A549 (cell line): ENCODE data around the gene POLE. TPM values are rescaled to one million over a fixed set of nuclear protein-coding genes. Genes with fewer than 3 reads are reported as not detected.

Experiments used
- ATAC-seq, 2 experiments: fragments of 200-7000 bp in 1 of 2; fragments of >200 bp in 1 of 2; cut with Nextera tagmentation in 1 of 2; cut with Tn5 transposase in 1 of 2; 3 replicates each; pipeline versions ENCODE4 v1.8.0 to v1.9.1; 2018 to 2020; ENCODE audit warnings: mild to moderate bottlenecking in 1 of 2, moderate library complexity in 1 of 2
- CTCF ChIA-PET: fragments of 300-600 bp; sonication (Branson Sonifier 250); formaldehyde crosslinking; extraction: SDS; loops from one replicate; lab custom pipeline; 2021; ENCODE audit warnings: antibody characterized with exemption, inconsistent platforms; lab: Yijun Ruan, JAX
- POLR2A ChIA-PET: fragments of 350-600 bp; formaldehyde crosslinking; extraction: SDS; loops from one replicate; lab custom pipeline; 2021; ENCODE audit warnings: antibody characterized with exemption, inconsistent platforms; lab: Yijun Ruan, JAX
- DNase-seq, 2 experiments: peaks; one replicate each; pipeline versions ENCODE4 v3.0.0 to v3.0.0-alpha.2; 2011 to 2016; ENCODE audit warnings: low read depth in 1 of 2, low spot score in 1 of 2
- FAIRE-seq: peaks from 2 replicates; lab custom pipeline; 2011; peaks lifted over from hg19 to GRCh38; lab: Jason Lieb, UNC
- H3K27ac ChIP-seq, 2 experiments: fragments of >200 bp; sonication (Bioruptor Twin); formaldehyde crosslinking; 3 replicates each; pipeline ENCODE4 v1.5.1; 2016 to 2017
- H3K4me1 ChIP-seq: fragments of >200 bp; sonication (Bioruptor Twin); formaldehyde crosslinking; 3 replicates; pipeline ENCODE4 v1.6.1; 2016
- H3K4me2 ChIP-seq: fragments of >200 bp; sonication (Bioruptor Twin); formaldehyde crosslinking; 3 replicates; pipeline ENCODE4 v1.6.1; 2016
- H3K4me3 ChIP-seq: fragments of >200 bp; sonication (Bioruptor Twin); formaldehyde crosslinking; 3 replicates; pipeline ENCODE4 v1.5.1; 2016
- H3K9me3 ChIP-seq: fragments of >200 bp; sonication (Bioruptor Twin); formaldehyde crosslinking; 3 replicates; pipeline ENCODE4 v1.6.1; 2016
- CBX2 ChIP-seq: fragments of 200-600 bp; sonication (generic); IDR thresholded peaks from 2 replicates; pipeline ENCODE4 v1.6.1; 2016; ENCODE audit warnings: low read depth, mild to moderate bottlenecking, borderline replicate concordance
- CHD4 ChIP-seq: fragments of 200-600 bp; sonication (generic); IDR thresholded peaks from 2 replicates; pipeline ENCODE4 v1.6.1; 2016; ENCODE audit warnings: antibody characterized with exemption, mild to moderate bottlenecking, borderline replicate concordance
- EP300 ChIP-seq, 2 experiments: fragments of >200 bp; sonication (Bioruptor Twin); formaldehyde crosslinking; IDR thresholded peaks; 2 replicates in 1 of 2; 3 replicates in 1 of 2; pipeline ENCODE4 v1.6.1; 2016 to 2017
- FOSB ChIP-seq: fragments of 250-450 bp; sonication (Bioruptor Pico); IDR thresholded peaks from 2 replicates; pipeline ENCODE4 v1.5.0; 2020; ENCODE audit warnings: mild to moderate bottlenecking, moderate library complexity
- HEYL ChIP-seq: fragments of 250-450 bp; sonication (Bioruptor Pico); IDR thresholded peaks from 2 replicates; pipeline ENCODE4 v1.8.0; 2021; ENCODE audit warnings: mild to moderate bottlenecking, moderate library complexity
- JUNB ChIP-seq: fragments of >200 bp; sonication (Bioruptor Twin); formaldehyde crosslinking; IDR thresholded peaks from 2 replicates; pipeline ENCODE4 v1.6.1; 2016
- KDM5A ChIP-seq: fragments of 200-600 bp; sonication (generic); IDR thresholded peaks from 2 replicates; pipeline ENCODE4 v1.6.1; 2016; ENCODE audit warnings: antibody characterized with exemption, mild to moderate bottlenecking
- NR3C1 ChIP-seq: fragments of >200 bp; sonication (Bioruptor Twin); formaldehyde crosslinking; IDR thresholded peaks from 3 replicates; pipeline ENCODE4 v1.6.1; 2017
- PHF8 ChIP-seq: fragments of 200-600 bp; sonication (generic); IDR thresholded peaks from 2 replicates; pipeline ENCODE4 v1.6.1; 2016; ENCODE audit warnings: low read depth, mild to moderate bottlenecking, antibody characterized with exemption, moderate library complexity, borderline replicate concordance
- RAD21 ChIP-seq, 2 experiments: fragments of >200 bp in 1 of 2; sonication (Bioruptor Twin) in 1 of 2; formaldehyde crosslinking in 1 of 2; IDR thresholded peaks in 1 of 2; conservative IDR thresholded peaks in 1 of 2; 2 replicates in 1 of 2; 3 replicates in 1 of 2; pipeline ENCODE4 v1.6.1; 2012 to 2018; ENCODE audit warnings: inconsistent platforms in 1 of 2
- RCOR1 ChIP-seq: fragments of 150-350 bp; IDR thresholded peaks from 2 replicates; pipeline ENCODE4 v1.6.1; 2014; ENCODE audit warnings: antibody characterized with exemption, low read length, low read depth
- SMC3 ChIP-seq: fragments of >200 bp; sonication (Bioruptor Twin); formaldehyde crosslinking; IDR thresholded peaks from 3 replicates; pipeline ENCODE4 v1.6.1; 2018; ENCODE audit warnings: inconsistent platforms
- TFCP2L1 ChIP-seq: fragments of 250-450 bp; sonication (Bioruptor Pico); IDR thresholded peaks from 2 replicates; pipeline ENCODE4 v1.5.0; 2021; ENCODE audit warnings: mild to moderate bottlenecking
- TP53 ChIP-seq: fragments of 250-450 bp; sonication (Bioruptor Pico); IDR thresholded peaks from 2 replicates; pipeline ENCODE4 v1.5.0; 2021; ENCODE audit warnings: mild to moderate bottlenecking, moderate library complexity
- WGBS: methylation state at CpG from one replicate; pipeline ENCODE4 v1.1.6; 2017; ENCODE audit errors: missing lambda C conversion rate; 5-methylcytosine and 5-hydroxymethylcytosine counted together
- polyA plus RNA-seq, 4 experiments: library from polyadenylated mRNA; depleted of rRNA in 3 of 4; stranded (reverse); fragments of >200 nt; fragmentation: RNase III in 1 of 4; extraction: RNeasy Plus Mini Kit Qiagen cat#74134 plus additional on column Dnase treatment in 1 of 4; gene quantifications; 2 replicates in 3 of 4; 3 replicates in 1 of 4; pipeline ENCODE4 v1.2.3, GENCODE V29; 2011 to 2017
- TF ChIP-seq, protein P1 (sequence below): IDR thresholded peaks from 2 replicates; pipeline ENCODE4 v1.6.1; 2012; ENCODE audit warnings: low read depth, borderline replicate concordance
- TF ChIP-seq, protein P2 (sequence below): IDR thresholded peaks from 2 replicates; pipeline ENCODE4 v1.6.1; 2012
- TF ChIP-seq, protein P3 (sequence below): fragments of 250-450 bp; sonication (Bioruptor Pico); IDR thresholded peaks from 2 replicates; pipeline ENCODE4 v1.5.0; 2021; ENCODE audit warnings: mild to moderate bottlenecking, moderate library complexity, borderline replicate concordance

Gene POLE
- polyA plus RNA-seq, 2 of the 4 experiments (the other 2 are of a cell fraction), result 28.9 to 67.2 TPM

DNA sequence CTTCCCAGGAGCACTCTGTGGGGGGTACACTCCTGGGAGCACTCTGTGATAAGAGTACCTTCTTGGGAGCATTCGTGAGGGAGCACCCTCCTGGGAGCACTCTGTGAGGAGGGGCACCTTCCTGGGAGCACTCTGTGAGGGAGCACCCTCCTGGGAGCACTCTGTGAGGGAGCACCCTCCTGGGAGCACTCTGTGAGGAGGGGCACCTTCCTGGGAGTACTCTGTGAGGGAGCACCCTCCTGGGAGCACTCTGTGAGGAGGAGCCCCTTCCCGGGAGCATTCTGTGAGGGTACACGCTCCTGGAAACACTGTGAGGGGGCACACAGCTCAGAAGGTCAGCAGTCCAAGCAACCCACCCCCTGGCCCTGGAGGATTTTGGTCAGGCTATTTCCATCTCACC lies 99.4 kb downstream of the POLE start:
- ChIA-PET CTCF (interaction anchor here (1.2 kb wide), 1 partner anchor 141 kb away, joined by 3 read pairs; no protein-coding TSS in a partner anchor), POLR2A (no interaction called here)
- FAIRE-seq, result no peak
- WGBS, result 29% methylated on average over 3 of the region's 3 CpGs
- no peak overlapping the region for H3K27ac ChIP-seq
- no peak overlapping the region for H3K4me3 ChIP-seq
- no peaks in the 10 kb centered on the region for H3K4me1 ChIP-seq
- H3K4me2 ChIP-seq, result no peak overlapping the region
- no peak for DNase-seq
- ATAC-seq, result no peak
- TF ChIP-seq KDM5A, result no peak
- TF ChIP-seq NR3C1, result no peak
- TF ChIP-seq CHD4, result no peak
- TF ChIP-seq CBX2, result no peak
- no peaks in the 10 kb centered on the region for H3K9me3 ChIP-seq

DNA sequence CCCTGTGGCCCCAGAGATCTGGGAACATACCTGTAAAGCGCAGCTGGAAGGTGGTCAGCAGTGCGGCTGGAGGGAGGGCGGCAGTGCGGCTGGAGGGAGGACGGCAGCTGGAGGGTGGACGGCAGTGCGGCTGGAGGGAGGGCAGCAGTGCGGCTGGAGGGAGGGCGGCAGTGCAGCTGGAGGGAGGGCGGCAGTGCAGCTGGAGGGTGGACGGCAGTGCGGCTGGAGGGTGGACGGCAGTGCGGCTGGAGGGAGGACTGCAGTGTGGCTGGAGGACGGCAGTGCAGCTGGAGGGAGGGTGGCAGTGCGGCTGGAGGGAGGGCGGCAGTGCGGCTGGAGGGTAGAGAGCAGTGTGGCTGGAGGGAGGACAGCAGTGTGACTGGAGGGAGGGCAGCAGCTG lies 100.2 kb downstream of the POLE start:
- Histone ChIP-seq H3K4me2 (no peak overlapping the region), H3K4me1 (no peaks in the 10 kb centered on the region), H3K27ac (no peak overlapping the region), H3K4me3 (no peak overlapping the region), H3K9me3 (no peaks in the 10 kb centered on the region)
- ChIA-PET CTCF (interaction anchor here (0.6 to 2.5 kb wide), 6 partner anchors 14 to 559 kb away, joined by 3 to 12 read pairs (median 3); no protein-coding TSS in a partner anchor), POLR2A (no interaction called here)
- 86% methylated on average over 14 of the region's 18 CpGs for WGBS
- peak in 1 of 2 experiments; percentile 7; a peak in 2 of 6 replicates for ATAC-seq
- FAIRE-seq, result no peak
- TF ChIP-seq, protein P1, sequence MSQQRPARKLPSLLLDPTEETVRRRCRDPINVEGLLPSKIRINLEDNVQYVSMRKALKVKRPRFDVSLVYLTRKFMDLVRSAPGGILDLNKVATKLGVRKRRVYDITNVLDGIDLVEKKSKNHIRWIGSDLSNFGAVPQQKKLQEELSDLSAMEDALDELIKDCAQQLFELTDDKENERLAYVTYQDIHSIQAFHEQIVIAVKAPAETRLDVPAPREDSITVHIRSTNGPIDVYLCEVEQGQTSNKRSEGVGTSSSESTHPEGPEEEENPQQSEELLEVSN, result no peak
- TF ChIP-seq FOSB (CRISPR knock-in tag) (no peak), EP300 (IDR thresholded peaks at IDR 0.05) (no peak), RAD21 (conservative IDR thresholded peaks at IDR 0.05 in 1 of 2, IDR thresholded peaks at IDR 0.05 in 1 of 2) (no peak), RCOR1 (no peak), SMC3 (no peak)
- DNase-seq, result no peak

DNA sequence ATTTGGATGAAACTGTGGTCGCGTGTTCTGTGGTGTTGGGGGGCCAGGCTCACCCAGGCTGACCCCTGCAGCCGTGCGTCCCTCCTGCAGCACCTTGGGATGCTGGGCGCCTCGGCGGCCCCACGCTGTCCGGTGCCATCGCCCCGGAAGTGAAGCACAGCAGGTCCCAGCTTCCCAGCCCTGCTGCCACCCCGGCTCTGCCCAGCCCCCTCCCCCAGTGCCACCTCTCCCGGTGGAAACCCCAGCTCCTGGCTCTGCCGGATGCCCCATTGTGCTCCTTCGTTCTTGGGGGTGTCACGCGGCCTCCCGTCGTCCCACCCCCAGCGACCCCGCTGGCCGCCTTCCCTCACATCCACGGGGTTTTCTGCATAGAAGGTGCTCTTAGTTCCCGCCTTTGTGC lies 102.0 kb downstream of the POLE start:
- H3K4me2 ChIP-seq, result no peak overlapping the region
- FAIRE-seq (no peak), DNase-seq (no peak), ATAC-seq (no peak)
- ChIA-PET CTCF (interaction anchor here (1.0 to 2.5 kb wide), 3 partner anchors 9 to 171 kb away, joined by 3 to 12 read pairs (median 3); no protein-coding TSS in a partner anchor), POLR2A (no interaction called here)
- no peaks in the 10 kb centered on the region for H3K9me3 ChIP-seq
- no peak for TF ChIP-seq HEYL (CRISPR knock-in tag)
- TF ChIP-seq, protein P2, sequence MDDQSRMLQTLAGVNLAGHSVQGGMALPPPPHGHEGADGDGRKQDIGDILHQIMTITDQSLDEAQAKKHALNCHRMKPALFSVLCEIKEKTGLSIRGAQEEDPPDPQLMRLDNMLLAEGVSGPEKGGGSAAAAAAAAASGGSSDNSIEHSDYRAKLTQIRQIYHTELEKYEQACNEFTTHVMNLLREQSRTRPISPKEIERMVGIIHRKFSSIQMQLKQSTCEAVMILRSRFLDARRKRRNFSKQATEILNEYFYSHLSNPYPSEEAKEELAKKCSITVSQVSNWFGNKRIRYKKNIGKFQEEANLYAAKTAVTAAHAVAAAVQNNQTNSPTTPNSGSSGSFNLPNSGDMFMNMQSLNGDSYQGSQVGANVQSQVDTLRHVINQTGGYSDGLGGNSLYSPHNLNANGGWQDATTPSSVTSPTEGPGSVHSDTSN, result no peak
- TF ChIP-seq JUNB, result no peak
- TF ChIP-seq, protein P3, sequence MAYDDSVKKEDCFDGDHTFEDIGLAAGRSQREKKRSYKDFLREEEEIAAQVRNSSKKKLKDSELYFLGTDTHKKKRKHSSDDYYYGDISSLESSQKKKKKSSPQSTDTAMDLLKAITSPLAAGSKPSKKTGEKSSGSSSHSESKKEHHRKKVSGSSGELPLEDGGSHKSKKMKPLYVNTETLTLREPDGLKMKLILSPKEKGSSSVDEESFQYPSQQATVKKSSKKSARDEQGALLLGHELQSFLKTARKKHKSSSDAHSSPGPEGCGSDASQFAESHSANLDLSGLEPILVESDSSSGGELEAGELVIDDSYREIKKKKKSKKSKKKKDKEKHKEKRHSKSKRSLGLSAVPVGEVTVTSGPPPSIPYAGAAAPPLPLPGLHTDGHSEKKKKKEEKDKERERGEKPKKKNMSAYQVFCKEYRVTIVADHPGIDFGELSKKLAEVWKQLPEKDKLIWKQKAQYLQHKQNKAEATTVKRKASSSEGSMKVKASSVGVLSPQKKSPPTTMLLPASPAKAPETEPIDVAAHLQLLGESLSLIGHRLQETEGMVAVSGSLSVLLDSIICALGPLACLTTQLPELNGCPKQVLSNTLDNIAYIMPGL (CRISPR knock-in tag), result no peak
- H3K27ac ChIP-seq, result no peak overlapping the region
- H3K4me1 ChIP-seq, result no peaks in the 10 kb centered on the region
- 86% methylated on average over 24 of the region's 24 CpGs for WGBS
- no peak overlapping the region for H3K4me3 ChIP-seq

DNA sequence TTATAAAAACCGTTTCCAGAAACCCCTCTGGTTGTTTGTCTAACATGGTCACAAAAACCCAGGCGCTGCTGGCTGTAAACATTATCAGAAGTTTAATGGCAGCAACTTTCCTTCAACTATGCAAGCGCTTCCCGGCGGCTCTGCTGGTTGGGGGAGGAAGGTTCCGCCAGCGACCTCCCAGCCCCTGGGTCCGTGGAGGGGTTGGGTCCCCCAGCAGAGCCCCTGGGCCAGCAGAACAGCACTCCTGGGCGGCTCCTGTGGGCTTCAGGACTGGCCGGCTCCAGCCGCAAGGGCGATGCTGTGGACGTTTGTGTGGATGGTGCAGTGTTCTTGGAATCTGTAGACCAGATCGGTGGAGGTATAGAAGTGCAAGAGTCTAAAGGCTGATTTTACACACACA lies 102.7 kb downstream of the POLE start:
- no peak for FAIRE-seq
- H3K4me3 ChIP-seq, result no peak overlapping the region
- CTCF ChIA-PET, result no interaction called here
- no peaks in the 10 kb centered on the region for H3K9me3 ChIP-seq
- WGBS, result 82% methylated on average over 14 of the region's 14 CpGs
- no peak overlapping the region for H3K27ac ChIP-seq
- ATAC-seq, result no peak
- no peak for DNase-seq
- TF ChIP-seq TP53 (CRISPR knock-in tag) (no peak), TFCP2L1 (no peak), PHF8 (no peak), NR3C1 (no peak)
- TF ChIP-seq, all 56 proteins: peak for 0
- H3K4me2 ChIP-seq, result no peak overlapping the region
- H3K4me1 ChIP-seq, result no peaks in the 10 kb centered on the region
- POLR2A ChIA-PET, result no interaction called here
